Keratinocyte (primary cell): Measurements from ENCODE around the gene MKRN2. TPM values are rescaled to one million over a fixed set of nuclear protein-coding genes. Genes with fewer than 3 reads are reported as not detected.

Experiments
- DNase-seq: peaks from one replicate; pipeline ENCODE4 v3.0.0-alpha.2; 2011; ENCODE audit warnings: low read depth, missing footprints, low spot score
- FAIRE-seq: peaks from 2 replicates; lab custom pipeline; 2011; peaks lifted over from hg19 to GRCh38; lab: Jason Lieb, UNC
- H2AFZ ChIP-seq: 2 replicates; pipeline ENCODE4 v1.6.0; 2012; ENCODE audit warnings: low read length, control low read depth, inconsistent platforms; ENCODE audit not compliant: control insufficient read depth
- H3K27ac ChIP-seq: 2 replicates; pipeline ENCODE4 v1.5.1; 2011; ENCODE audit warnings: low read length; ENCODE audit not compliant: control insufficient read depth, insufficient read depth
- H3K27me3 ChIP-seq: 3 replicates; pipeline ENCODE4 v1.6.0; 2011; ENCODE audit warnings: low read length; ENCODE audit not compliant: control insufficient read depth, insufficient read depth; ENCODE audit errors: extremely low read depth
- H3K36me3 ChIP-seq, 2 experiments: 2 replicates in 1 of 2; 3 replicates in 1 of 2; pipeline ENCODE4 v1.5.1; 2011; ENCODE audit warnings: low read length in 2 of 2, mild to moderate bottlenecking in 1 of 2; ENCODE audit not compliant: control insufficient read depth in 2 of 2, insufficient read depth in 2 of 2; ENCODE audit errors: extremely low read depth in 1 of 2
- H3K4me1 ChIP-seq: 3 replicates; pipeline ENCODE4 v1.5.1; 2011; ENCODE audit warnings: low read length; ENCODE audit not compliant: control insufficient read depth, insufficient read depth; ENCODE audit errors: extremely low read depth
- H3K4me2 ChIP-seq: 3 replicates; pipeline ENCODE4 v1.6.0; 2011; ENCODE audit warnings: low read depth, low read length; ENCODE audit not compliant: control insufficient read depth, insufficient read depth; ENCODE audit errors: extremely low read depth
- H3K4me3 ChIP-seq, 3 experiments: fragments of 200-600 bp in 1 of 3; sonication (generic) in 1 of 3; 2 replicates in 2 of 3; 3 replicates in 1 of 3; pipeline ENCODE4 v1.5.1; 2011 to 2016; ENCODE audit warnings: low read length in 3 of 3, mild to moderate bottlenecking in 3 of 3, control low read depth in 2 of 3, inconsistent platforms in 1 of 3, low read depth in 1 of 3, mixed read lengths in 1 of 3, mixed run types in 1 of 3, moderate library complexity in 1 of 3; ENCODE audit not compliant: control insufficient read depth in 2 of 3, insufficient read depth in 2 of 3; ENCODE audit errors: extremely low read depth in 1 of 3
- H3K79me2 ChIP-seq: 2 replicates; pipeline ENCODE4 v1.6.0; 2012; ENCODE audit warnings: low read length; ENCODE audit not compliant: control insufficient read depth, insufficient read depth
- H3K9ac ChIP-seq: 3 replicates; pipeline ENCODE4 v1.6.0; 2011; ENCODE audit warnings: low read length; ENCODE audit not compliant: control insufficient read depth, insufficient read depth; ENCODE audit errors: extremely low read depth
- H3K9me1 ChIP-seq: 3 replicates; pipeline ENCODE4 v1.6.0; 2011; ENCODE audit warnings: low read length; ENCODE audit not compliant: control insufficient read depth, insufficient read depth; ENCODE audit errors: extremely low read depth
- H3K9me3 ChIP-seq: 2 replicates; pipeline ENCODE4 v1.5.1; 2012; ENCODE audit warnings: low read depth, low read length; ENCODE audit not compliant: control insufficient read depth
- H4K20me1 ChIP-seq: 3 replicates; pipeline ENCODE4 v1.6.0; 2011; ENCODE audit warnings: low read length; ENCODE audit not compliant: control insufficient read depth, insufficient read depth; ENCODE audit errors: extremely low read depth
- CTCF ChIP-seq, 3 experiments: IDR thresholded peaks in 1 of 3; conservative IDR thresholded peaks in 1 of 3; optimal IDR thresholded peaks in 1 of 3; 2 replicates in 2 of 3; 3 replicates in 1 of 3; pipeline versions ENCODE3 to v1.5.1; 2011; ENCODE audit warnings: low read length in 3 of 3, mild to moderate bottlenecking in 3 of 3, moderate library complexity in 2 of 3, control low read depth in 1 of 3, inconsistent platforms in 1 of 3; ENCODE audit not compliant: insufficient read depth in 2 of 3; ENCODE audit errors: extremely low read depth in 1 of 3
- EZH2 ChIP-seq: IDR thresholded peaks from one replicate; pipeline ENCODE4 v1.6.1; 2012; ENCODE audit warnings: inconsistent platforms, mild to moderate bottlenecking, low read length, moderate library complexity
- dilution Hi-C: fragments of 300-500 bp; cut with MboI; formaldehyde crosslinking; loops from one replicate; pipeline ENCODE4 v1.7.0; 2020; ENCODE audit warnings: low sequenced_read_pairs; ENCODE audit not compliant: extremely low pct_ligation_motif_present
- polyA plus RNA-seq, 5 experiments: library from polyadenylated mRNA; depleted of rRNA in 3 of 5; stranded (reverse) in 3 of 5; stranded (forward) in 1 of 5; unstranded in 1 of 5; fragments of >200 nt; gene quantifications; 1 replicate in 1 of 5; 2 replicates in 3 of 5; 3 replicates in 1 of 5; pipeline versions ENCODE4 v1.2.1 to v1.2.3, GENCODE V29; 2011 to 2012; ENCODE audit warnings: missing spikeins in 2 of 5, low read depth in 1 of 5, low replicate concordance in 1 of 5

The MKRN2 gene
- polyA plus RNA-seq, 1 donor (not counting 4 experiments of a cell fraction or from before 2014, with no cell fraction given), result 31.8 TPM

GRCh38 chr3:12578742-12579141 lies 21.9 kb downstream of the MKRN2 start:
- FAIRE-seq, result no peak
- H3K36me3 ChIP-seq, result peaks cover 34 to 38% of the 10 kb centered on the region in 2 experiments
- H3K4me1 ChIP-seq, result no peaks in the 10 kb centered on the region
- no peak for DNase-seq
- no peak overlapping the region for H3K4me3 ChIP-seq
- no peaks in the 10 kb centered on the region for H3K9me1 ChIP-seq
- H4K20me1 ChIP-seq, result no peaks in the 10 kb centered on the region
- H3K79me2 ChIP-seq, result no peaks in the 10 kb centered on the region
- dilution Hi-C loops, result no loop called here
- H3K9ac ChIP-seq, result no peak overlapping the region
- H3K27ac ChIP-seq, result no peak overlapping the region
- no peak for TF ChIP-seq EZH2
- TF ChIP-seq CTCF (optimal IDR thresholded peaks at IDR 0.05 in 1 of 3, IDR thresholded peaks at IDR 0.05 in 1 of 3, conservative IDR thresholded peaks at IDR 0.05 in 1 of 3; ENCODE audit: extremely low read depth in 1 of 3, insufficient read depth in 2 of 3, low read length in 3 of 3), result peak in 1 of 3 experiments; percentile 18
- H3K9me3 ChIP-seq, result no peaks in the 10 kb centered on the region
- no peaks in the 10 kb centered on the region for H3K27me3 ChIP-seq
- no peak overlapping the region for H3K4me2 ChIP-seq
- no peak overlapping the region for H2AFZ ChIP-seq

- no peak overlapping the region for H3K9ac ChIP-seq
- H4K20me1 ChIP-seq, result no peaks in the 10 kb centered on the region
Measured at GRCh38 chr3:12579456-12579855, 22.6 kb downstream of the MKRN2 start.

More at GRCh38 chr3:12579456-12579855, 22.6 kb downstream of the MKRN2 start:
- Histone ChIP-seq H3K27me3 (no peaks in the 10 kb centered on the region), H3K79me2 (no peaks in the 10 kb centered on the region), H3K4me3 (no peak overlapping the region), H3K27ac (no peak overlapping the region), H3K36me3 (peaks cover 33 to 39% of the 10 kb centered on the region in 2 experiments), H3K9me1 (no peaks in the 10 kb centered on the region), H3K9me3 (no peaks in the 10 kb centered on the region), H3K4me1 (no peaks in the 10 kb centered on the region), H3K4me2 (no peak overlapping the region), H2AFZ (no peak overlapping the region)
- FAIRE-seq (no peak), DNase-seq (no peak)
- dilution Hi-C loops, result no loop called here
- TF ChIP-seq EZH2 (no peak), CTCF (optimal IDR thresholded peaks at IDR 0.05 in 1 of 3, IDR thresholded peaks at IDR 0.05 in 1 of 3, conservative IDR thresholded peaks at IDR 0.05 in 1 of 3; ENCODE audit: extremely low read depth in 1 of 3, insufficient read depth in 2 of 3, low read length in 3 of 3) (no peak)
